Gastrocnemius medialis (tissue), 4 donors: Measurements from ENCODE around the gene KCNJ4. TPM values are rescaled to one million over a fixed set of nuclear protein-coding genes. Genes with fewer than 3 reads are reported as not detected.
A peak's percentile ranks its signal among the peaks of the same experiment; 100 is the strongest.

Source experiments
- ATAC-seq, 2 donors: fragments of 150-250 bp; one replicate each; pipeline ENCODE4 v1.9.1; 2016
- DNase-seq, 2 donors: peaks; one replicate each; pipeline ENCODE4 v3.0.0-alpha.2; 2019
- H3K27ac ChIP-seq, 4 donors: fragments of 200-600 bp; sonication (generic); 1 replicate in 1 of 4; 2 replicates in 3 of 4; pipeline ENCODE4 v1.5.1; 2016 to 2018; ENCODE audit warnings: mild to moderate bottlenecking in 2 of 4, moderate library complexity in 1 of 4
- H3K27me3 ChIP-seq, 3 donors: fragments of 200-600 bp; sonication (generic) in 2 of 3; 1 replicate in 1 of 3; 2 replicates in 2 of 3; pipeline versions ENCODE4 v1.5.1 to v1.6.0; 2016 to 2019; ENCODE audit warnings: mild to moderate bottlenecking in 1 of 3, moderate library complexity in 1 of 3
- H3K36me3 ChIP-seq, 2 donors: fragments of 200-600 bp; sonication (generic) in 1 of 2; one replicate each; pipeline ENCODE4 v1.5.1; 2017 to 2018
- H3K4me1 ChIP-seq, 2 donors: fragments of 200-600 bp; sonication (generic) in 1 of 2; one replicate each; pipeline ENCODE4 v1.5.1; 2016 to 2017; ENCODE audit warnings: mild to moderate bottlenecking in 2 of 2
- H3K4me3 ChIP-seq, 4 donors: fragments of 200-600 bp; sonication (generic) in 3 of 4; 1 replicate in 1 of 4; 2 replicates in 3 of 4; pipeline ENCODE4 v1.5.1; 2016 to 2019; ENCODE audit warnings: mild to moderate bottlenecking in 2 of 4
- H3K9me3 ChIP-seq, 3 donors: fragments of 200-600 bp; sonication (generic) in 2 of 3; 1 replicate in 1 of 3; 2 replicates in 2 of 3; pipeline ENCODE4 v1.5.1; 2016 to 2019
- CTCF ChIP-seq, 5 experiments: fragments of 450-650 bp in 3 of 5; fragments of 200-600 bp in 2 of 5; sonication (generic) in 2 of 5; IDR thresholded peaks in 4 of 5; conservative IDR thresholded peaks in 1 of 5; 1 replicate in 4 of 5; 2 replicates in 1 of 5; pipeline ENCODE4 v1.5.1; 2016 to 2019; ENCODE audit warnings: antibody characterized with exemption in 5 of 5, mild to moderate bottlenecking in 3 of 5, moderate library complexity in 3 of 5
- POLR2A ChIP-seq, 2 donors: fragments of 450-650 bp; IDR thresholded peaks; one replicate each; pipeline ENCODE4 v1.6.1; 2017; ENCODE audit warnings: antibody characterized with exemption in 2 of 2, mild to moderate bottlenecking in 2 of 2, moderate library complexity in 2 of 2
- in situ Hi-C, 4 donors: fragments of 200-750 bp; cut with MboI; loops; one replicate each; pipeline versions ENCODE4 v1.15.0 to v1.8.0; 2017; ENCODE audit warnings: low sequenced_read_pairs in 4 of 4
- intact Hi-C: fragments of 100-400 bp; cut with DNase I; formaldehyde crosslinking; loops from one replicate; pipeline ENCODE4 v1.15.1; 2023; ENCODE audit warnings: low total_unique reads
- total RNA-seq, 4 donors: library from RNA; depleted of rRNA; stranded (reverse); fragments of >200 nt; gene quantifications; one replicate each; pipeline versions ENCODE4 v1.1.0 to v1.2.3, GENCODE V29; 2016

The KCNJ4 gene
- total RNA-seq, 4 donors from 2014 or later: not detected

- TF ChIP-seq POLR2A (IDR thresholded peaks at IDR 0.05): no peak
- no peak for TF ChIP-seq CTCF (IDR thresholded peaks at IDR 0.05 in 4 of 5, conservative IDR thresholded peaks at IDR 0.05 in 1 of 5)
Observed at GRCh38 chr22:38481162-38481870, 26.3 kb upstream of the KCNJ4 start.

GRCh38 chr22:38479096-38479837, 24.3 kb upstream of the KCNJ4 start:
- H3K4me3 ChIP-seq: no peak overlapping the region
- H3K27me3 ChIP-seq: no peaks in the 10 kb centered on the region
- no peak overlapping the region for H3K27ac ChIP-seq
- no peaks in the 10 kb centered on the region for H3K9me3 ChIP-seq
- no peaks in the 10 kb centered on the region for H3K4me1 ChIP-seq
- in situ Hi-C loops: no loop called here
- DNase-seq (no peak), ATAC-seq (no peak)
- TF ChIP-seq POLR2A (IDR thresholded peaks at IDR 0.05) (no peak), CTCF (IDR thresholded peaks at IDR 0.05 in 4 of 5, conservative IDR thresholded peaks at IDR 0.05 in 1 of 5) (no peak)
- intact Hi-C loops: no loop called here
- H3K36me3 ChIP-seq: peaks cover 6 to 35% of the 10 kb centered on the region in 2 donors

More at GRCh38 chr22:38481162-38481870, 26.3 kb upstream of the KCNJ4 start:
- H3K4me1 ChIP-seq: no peaks in the 10 kb centered on the region
- DNase-seq (no peak), ATAC-seq (no peak)
- intact Hi-C loops (no loop called here), in situ Hi-C loops (no loop called here)
- no peak overlapping the region for H3K4me3 ChIP-seq
- H3K36me3 ChIP-seq: peaks cover 16 to 56% of the 10 kb centered on the region in 2 donors
- H3K27me3 ChIP-seq: no peaks in the 10 kb centered on the region
- no peaks in the 10 kb centered on the region for H3K9me3 ChIP-seq
- H3K27ac ChIP-seq: no peak overlapping the region

GRCh38 chr22:38477585-38477984, 22.6 kb upstream of the KCNJ4 start:
- DNase-seq (no peak), ATAC-seq (peak in 1 of 2 donors; percentile 6)
- intact Hi-C loops: no loop called here

GRCh38 chr22:38474003-38474607, 19.1 kb upstream of the KCNJ4 start:
- no peaks in the 10 kb centered on the region for H3K4me1 ChIP-seq
- no peaks in the 10 kb centered on the region for H3K27me3 ChIP-seq
- in situ Hi-C loops: no loop called here
- no peak for ATAC-seq
- H3K9me3 ChIP-seq: no peaks in the 10 kb centered on the region
- DNase-seq: no peak
- no peak overlapping the region for H3K4me3 ChIP-seq
- no peak overlapping the region for H3K27ac ChIP-seq
- H3K36me3 ChIP-seq: no peaks in the 10 kb centered on the region
- intact Hi-C loops: no loop called here
- TF ChIP-seq POLR2A (IDR thresholded peaks at IDR 0.05) (no peak), CTCF (IDR thresholded peaks at IDR 0.05 in 4 of 5, conservative IDR thresholded peaks at IDR 0.05 in 1 of 5) (no peak)

More at GRCh38 chr22:38477585-38477984, 22.6 kb upstream of the KCNJ4 start:
- H3K27me3 ChIP-seq: no peaks in the 10 kb centered on the region
- no peak overlapping the region for H3K4me3 ChIP-seq
- in situ Hi-C loops: no loop called here
- no peaks in the 10 kb centered on the region for H3K9me3 ChIP-seq
- no peak overlapping the region for H3K27ac ChIP-seq
- H3K4me1 ChIP-seq: no peaks in the 10 kb centered on the region
- peaks cover 0 to 18% of the 10 kb centered on the region in 2 donors for H3K36me3 ChIP-seq
- TF ChIP-seq CTCF (IDR thresholded peaks at IDR 0.05 in 4 of 5, conservative IDR thresholded peaks at IDR 0.05 in 1 of 5) (no peak), POLR2A (IDR thresholded peaks at IDR 0.05) (no peak)
